Keratinocyte (primary cell): ENCODE measurements around the gene TSGA10. TPM values are rescaled to one million over a fixed set of nuclear protein-coding genes. Genes with fewer than 3 reads are reported as not detected.

ENCODE experiments used
- DNase-seq: peaks from one replicate; pipeline ENCODE4 v3.0.0-alpha.2; 2011; ENCODE audit warnings: low read depth, missing footprints, low spot score
- FAIRE-seq: peaks from 2 replicates; lab custom pipeline; 2011; peaks lifted over from hg19 to GRCh38; lab: Jason Lieb, UNC
- H2AFZ ChIP-seq: 2 replicates; pipeline ENCODE4 v1.6.0; 2012; ENCODE audit warnings: low read length, control low read depth, inconsistent platforms; ENCODE audit not compliant: control insufficient read depth
- H3K27ac ChIP-seq: 2 replicates; pipeline ENCODE4 v1.5.1; 2011; ENCODE audit warnings: low read length; ENCODE audit not compliant: control insufficient read depth, insufficient read depth
- H3K27me3 ChIP-seq: 3 replicates; pipeline ENCODE4 v1.6.0; 2011; ENCODE audit warnings: low read length; ENCODE audit not compliant: control insufficient read depth, insufficient read depth; ENCODE audit errors: extremely low read depth
- H3K36me3 ChIP-seq, 2 experiments: 2 replicates in 1 of 2; 3 replicates in 1 of 2; pipeline ENCODE4 v1.5.1; 2011; ENCODE audit warnings: low read length in 2 of 2, mild to moderate bottlenecking in 1 of 2; ENCODE audit not compliant: control insufficient read depth in 2 of 2, insufficient read depth in 2 of 2; ENCODE audit errors: extremely low read depth in 1 of 2
- H3K4me1 ChIP-seq: 3 replicates; pipeline ENCODE4 v1.5.1; 2011; ENCODE audit warnings: low read length; ENCODE audit not compliant: control insufficient read depth, insufficient read depth; ENCODE audit errors: extremely low read depth
- H3K4me2 ChIP-seq: 3 replicates; pipeline ENCODE4 v1.6.0; 2011; ENCODE audit warnings: low read depth, low read length; ENCODE audit not compliant: control insufficient read depth, insufficient read depth; ENCODE audit errors: extremely low read depth
- H3K4me3 ChIP-seq, 3 experiments: fragments of 200-600 bp in 1 of 3; sonication (generic) in 1 of 3; 2 replicates in 2 of 3; 3 replicates in 1 of 3; pipeline ENCODE4 v1.5.1; 2011 to 2016; ENCODE audit warnings: low read length in 3 of 3, mild to moderate bottlenecking in 3 of 3, control low read depth in 2 of 3, inconsistent platforms in 1 of 3, low read depth in 1 of 3, mixed read lengths in 1 of 3, mixed run types in 1 of 3, moderate library complexity in 1 of 3; ENCODE audit not compliant: control insufficient read depth in 2 of 3, insufficient read depth in 2 of 3; ENCODE audit errors: extremely low read depth in 1 of 3
- H3K79me2 ChIP-seq: 2 replicates; pipeline ENCODE4 v1.6.0; 2012; ENCODE audit warnings: low read length; ENCODE audit not compliant: control insufficient read depth, insufficient read depth
- H3K9ac ChIP-seq: 3 replicates; pipeline ENCODE4 v1.6.0; 2011; ENCODE audit warnings: low read length; ENCODE audit not compliant: control insufficient read depth, insufficient read depth; ENCODE audit errors: extremely low read depth
- H3K9me1 ChIP-seq: 3 replicates; pipeline ENCODE4 v1.6.0; 2011; ENCODE audit warnings: low read length; ENCODE audit not compliant: control insufficient read depth, insufficient read depth; ENCODE audit errors: extremely low read depth
- H3K9me3 ChIP-seq: 2 replicates; pipeline ENCODE4 v1.5.1; 2012; ENCODE audit warnings: low read depth, low read length; ENCODE audit not compliant: control insufficient read depth
- H4K20me1 ChIP-seq: 3 replicates; pipeline ENCODE4 v1.6.0; 2011; ENCODE audit warnings: low read length; ENCODE audit not compliant: control insufficient read depth, insufficient read depth; ENCODE audit errors: extremely low read depth
- EZH2 ChIP-seq: IDR thresholded peaks from one replicate; pipeline ENCODE4 v1.6.1; 2012; ENCODE audit warnings: inconsistent platforms, mild to moderate bottlenecking, low read length, moderate library complexity
- dilution Hi-C: fragments of 300-500 bp; cut with MboI; formaldehyde crosslinking; loops from one replicate; pipeline ENCODE4 v1.7.0; 2020; ENCODE audit warnings: low sequenced_read_pairs; ENCODE audit not compliant: extremely low pct_ligation_motif_present
- polyA plus RNA-seq, 5 experiments: library from polyadenylated mRNA; depleted of rRNA in 3 of 5; stranded (reverse) in 3 of 5; stranded (forward) in 1 of 5; unstranded in 1 of 5; fragments of >200 nt; gene quantifications; 1 replicate in 1 of 5; 2 replicates in 3 of 5; 3 replicates in 1 of 5; pipeline versions ENCODE4 v1.2.1 to v1.2.3, GENCODE V29; 2011 to 2012; ENCODE audit warnings: missing spikeins in 2 of 5, low read depth in 1 of 5, low replicate concordance in 1 of 5
- TF ChIP-seq, protein P1 (sequence below), 3 experiments: IDR thresholded peaks in 1 of 3; conservative IDR thresholded peaks in 1 of 3; optimal IDR thresholded peaks in 1 of 3; 2 replicates in 2 of 3; 3 replicates in 1 of 3; pipeline versions ENCODE3 to v1.5.1; 2011; ENCODE audit warnings: low read length in 3 of 3, mild to moderate bottlenecking in 3 of 3, moderate library complexity in 2 of 3, control low read depth in 1 of 3, inconsistent platforms in 1 of 3; ENCODE audit not compliant: insufficient read depth in 2 of 3; ENCODE audit errors: extremely low read depth in 1 of 3

TSGA10 gene
- polyA plus RNA-seq, 1 donor (not counting 4 experiments of a cell fraction or from before 2014, with no cell fraction given), result 2.4 TPM

DNA sequence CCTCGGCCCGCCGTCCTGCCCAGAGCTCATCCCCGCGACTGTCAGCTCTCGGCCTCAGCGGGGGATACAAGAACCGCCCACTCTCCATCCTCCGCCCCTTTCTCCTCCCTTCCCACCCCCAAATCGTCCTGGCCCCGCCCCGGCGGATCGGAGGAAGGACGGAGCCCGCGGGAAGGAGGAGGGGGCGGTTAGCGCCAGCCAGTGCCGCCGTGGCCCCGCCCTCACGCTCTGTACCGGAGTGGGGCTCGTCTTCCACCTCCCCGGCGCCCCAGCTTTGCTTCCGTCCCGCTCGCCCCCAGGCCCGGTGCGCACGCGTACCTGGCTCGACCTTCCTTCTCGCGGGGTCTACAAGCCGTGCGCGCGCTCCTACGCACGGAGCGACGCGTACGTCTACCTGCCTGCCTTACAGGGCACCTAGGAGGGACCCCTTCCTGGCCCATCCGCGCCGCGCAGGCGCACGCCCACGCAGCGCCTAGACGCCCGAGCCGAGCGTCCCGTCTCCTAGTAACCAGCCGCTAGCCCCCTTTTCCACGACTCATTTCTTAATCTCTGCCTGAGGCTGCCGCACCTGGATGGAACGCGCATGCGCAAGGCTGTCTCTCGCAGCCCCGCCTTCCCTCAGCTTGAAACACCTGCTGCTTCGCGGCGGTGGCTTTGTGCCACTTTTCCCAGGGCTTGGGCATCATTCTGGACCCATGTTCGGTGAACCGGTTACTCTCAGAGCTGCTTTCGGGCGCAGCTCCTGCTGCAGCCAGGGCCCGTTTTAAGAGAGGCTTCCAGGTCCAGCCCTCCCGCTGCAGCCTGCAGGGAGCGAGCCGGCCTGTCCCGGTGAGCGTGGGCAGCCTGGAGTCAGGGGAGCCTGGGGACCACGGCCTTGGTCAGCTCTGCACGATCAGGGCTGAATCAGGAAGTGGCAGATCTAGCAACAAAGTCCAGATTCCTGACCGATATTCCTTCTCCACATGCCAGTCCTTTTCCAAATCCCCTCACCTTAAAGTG is 13.3 kb downstream of the TSGA10 start, which contains the start of gene C2orf15:
C2orf15 (plus strand) TSS at position 598 of the 999 bp plus-strand sequence. CDS start 8,852 bp downstream, outside the sequence.
- H4K20me1 ChIP-seq, result no peaks in the 10 kb centered on the region
- TF ChIP-seq, protein P1, sequence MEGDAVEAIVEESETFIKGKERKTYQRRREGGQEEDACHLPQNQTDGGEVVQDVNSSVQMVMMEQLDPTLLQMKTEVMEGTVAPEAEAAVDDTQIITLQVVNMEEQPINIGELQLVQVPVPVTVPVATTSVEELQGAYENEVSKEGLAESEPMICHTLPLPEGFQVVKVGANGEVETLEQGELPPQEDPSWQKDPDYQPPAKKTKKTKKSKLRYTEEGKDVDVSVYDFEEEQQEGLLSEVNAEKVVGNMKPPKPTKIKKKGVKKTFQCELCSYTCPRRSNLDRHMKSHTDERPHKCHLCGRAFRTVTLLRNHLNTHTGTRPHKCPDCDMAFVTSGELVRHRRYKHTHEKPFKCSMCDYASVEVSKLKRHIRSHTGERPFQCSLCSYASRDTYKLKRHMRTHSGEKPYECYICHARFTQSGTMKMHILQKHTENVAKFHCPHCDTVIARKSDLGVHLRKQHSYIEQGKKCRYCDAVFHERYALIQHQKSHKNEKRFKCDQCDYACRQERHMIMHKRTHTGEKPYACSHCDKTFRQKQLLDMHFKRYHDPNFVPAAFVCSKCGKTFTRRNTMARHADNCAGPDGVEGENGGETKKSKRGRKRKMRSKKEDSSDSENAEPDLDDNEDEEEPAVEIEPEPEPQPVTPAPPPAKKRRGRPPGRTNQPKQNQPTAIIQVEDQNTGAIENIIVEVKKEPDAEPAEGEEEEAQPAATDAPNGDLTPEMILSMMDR (optimal IDR thresholded peaks at IDR 0.05 in 1 of 3, IDR thresholded peaks at IDR 0.05 in 1 of 3, conservative IDR thresholded peaks at IDR 0.05 in 1 of 3; ENCODE audit: extremely low read depth in 1 of 3, insufficient read depth in 2 of 3, low read length in 3 of 3), result no peak
- no peak for TF ChIP-seq EZH2
- dilution Hi-C loops, result no loop called here
- no peak for FAIRE-seq
- H3K4me3 ChIP-seq, result peak within 1 kb of the TSS; percentile 84 to 92 (median 86)
- H3K9me3 ChIP-seq, result no peaks in the 10 kb centered on the region
- peak within 1 kb of the TSS; percentile 84 for H3K27ac ChIP-seq
- no peaks in the 10 kb centered on the region for H3K79me2 ChIP-seq
- peaks cover 6% of the 10 kb centered on the region for H3K4me1 ChIP-seq
- H2AFZ ChIP-seq, result peak within 1 kb of the TSS; percentile 95
- H3K4me2 ChIP-seq, result peak within 1 kb of the TSS; percentile 96
- no peaks in the 10 kb centered on the region for H3K36me3 ChIP-seq
- no peaks in the 10 kb centered on the region for H3K9me1 ChIP-seq
- no peaks in the 10 kb centered on the region for H3K27me3 ChIP-seq
- H3K9ac ChIP-seq, result peak within 1 kb of the TSS; percentile 85
- DNase-seq, result peak; percentile 68

DNA sequence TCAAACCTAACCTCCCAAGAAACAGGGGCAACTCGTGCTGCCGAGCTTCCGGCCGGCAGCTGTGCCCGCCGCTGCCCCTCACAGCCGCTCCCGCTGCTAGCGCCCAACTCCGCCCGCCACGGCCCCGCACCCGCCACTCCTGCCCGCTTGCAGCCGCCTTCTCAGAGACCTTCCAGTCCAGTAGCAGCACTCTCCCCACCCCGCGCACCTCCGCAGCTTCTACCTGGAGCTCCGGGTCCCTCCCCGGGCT is 14.0 kb downstream of the TSGA10 start:
- Histone ChIP-seq H3K4me2 (peak overlapping the region; percentile 96), H3K79me2 (no peaks in the 10 kb centered on the region), H3K9ac (peak overlapping the region; percentile 85), H4K20me1 (no peaks in the 10 kb centered on the region), H3K36me3 (no peaks in the 10 kb centered on the region), H3K27ac (peak overlapping the region; percentile 84), H3K9me1 (no peaks in the 10 kb centered on the region), H3K4me1 (peaks cover 6% of the 10 kb centered on the region), H3K4me3 (peak overlapping the region; percentile 84 to 92 (median 86)), H2AFZ (peak overlapping the region; percentile 95), H3K27me3 (no peaks in the 10 kb centered on the region), H3K9me3 (no peaks in the 10 kb centered on the region)
- no peak for FAIRE-seq
- no peak for DNase-seq
- TF ChIP-seq EZH2, result no peak
- TF ChIP-seq, protein P1 (optimal IDR thresholded peaks at IDR 0.05 in 1 of 3, IDR thresholded peaks at IDR 0.05 in 1 of 3, conservative IDR thresholded peaks at IDR 0.05 in 1 of 3; ENCODE audit: extremely low read depth in 1 of 3, insufficient read depth in 2 of 3, low read length in 3 of 3), result no peak
- dilution Hi-C loops, result no loop called here
